ENCODE measurements around the gene PLCE1.

DNA sequence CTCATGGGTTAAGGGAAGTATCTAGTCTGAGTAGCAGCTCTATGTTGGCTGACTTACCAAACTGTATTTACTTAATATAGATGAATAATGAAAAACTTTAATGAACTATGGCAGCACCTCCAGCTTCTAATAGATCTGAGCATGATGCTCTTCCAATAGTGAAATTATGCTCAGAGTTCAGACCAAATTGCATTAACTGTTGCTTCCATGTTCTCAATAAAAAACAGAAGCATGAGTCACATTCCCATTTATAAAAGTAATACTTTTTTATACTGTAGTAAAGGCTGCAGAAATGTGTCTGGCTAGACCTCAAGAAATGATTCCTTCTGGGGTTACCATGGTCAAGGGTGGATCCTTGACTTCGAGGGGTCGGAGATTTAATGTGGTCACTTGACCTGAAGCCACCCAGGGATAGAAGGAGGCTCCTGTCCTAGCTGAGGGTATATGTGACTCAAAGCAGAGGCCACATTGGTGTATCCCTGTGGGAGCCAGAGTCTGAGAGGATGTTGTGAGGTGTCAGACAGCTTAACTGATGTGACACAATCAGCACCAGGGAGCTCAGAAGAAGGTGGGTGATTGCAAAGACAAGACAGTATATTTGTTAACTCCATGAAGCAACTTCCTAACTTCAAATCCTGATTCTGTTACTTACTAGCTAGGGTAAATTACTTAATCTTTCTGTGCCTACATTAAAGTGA is 19.8 kb upstream of the PLCE1 start:
- TF ChIP-seq, protein P1, sequence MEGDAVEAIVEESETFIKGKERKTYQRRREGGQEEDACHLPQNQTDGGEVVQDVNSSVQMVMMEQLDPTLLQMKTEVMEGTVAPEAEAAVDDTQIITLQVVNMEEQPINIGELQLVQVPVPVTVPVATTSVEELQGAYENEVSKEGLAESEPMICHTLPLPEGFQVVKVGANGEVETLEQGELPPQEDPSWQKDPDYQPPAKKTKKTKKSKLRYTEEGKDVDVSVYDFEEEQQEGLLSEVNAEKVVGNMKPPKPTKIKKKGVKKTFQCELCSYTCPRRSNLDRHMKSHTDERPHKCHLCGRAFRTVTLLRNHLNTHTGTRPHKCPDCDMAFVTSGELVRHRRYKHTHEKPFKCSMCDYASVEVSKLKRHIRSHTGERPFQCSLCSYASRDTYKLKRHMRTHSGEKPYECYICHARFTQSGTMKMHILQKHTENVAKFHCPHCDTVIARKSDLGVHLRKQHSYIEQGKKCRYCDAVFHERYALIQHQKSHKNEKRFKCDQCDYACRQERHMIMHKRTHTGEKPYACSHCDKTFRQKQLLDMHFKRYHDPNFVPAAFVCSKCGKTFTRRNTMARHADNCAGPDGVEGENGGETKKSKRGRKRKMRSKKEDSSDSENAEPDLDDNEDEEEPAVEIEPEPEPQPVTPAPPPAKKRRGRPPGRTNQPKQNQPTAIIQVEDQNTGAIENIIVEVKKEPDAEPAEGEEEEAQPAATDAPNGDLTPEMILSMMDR (conservative IDR thresholded peaks at IDR 0.05; ENCODE audit: low read length), result no peak
- TF ChIP-seq EZH2phosphoT487 (IDR thresholded peaks at IDR 0.05; ENCODE audit: borderline replicate concordance), result no peak
